ENCODE data around the gene JMJD4.

- TF ChIP-seq CTCF (conservative IDR thresholded peaks at IDR 0.05; ENCODE audit: low read depth, low read length) (no peak), CEBPB (IDR thresholded peaks at IDR 0.05; ENCODE audit: low read depth, low read length) (no peak), RAD21 (IDR thresholded peaks at IDR 0.05; ENCODE audit: low read length) (no peak), SMC3 (IDR thresholded peaks at IDR 0.05; ENCODE audit: low read depth, low read length) (no peak), POLR2A (IDR thresholded peaks at IDR 0.05; ENCODE audit: low read depth, low read length) (no peak), ELK1 (IDR thresholded peaks at IDR 0.05; ENCODE audit: borderline replicate concordance, low read depth, low read length) (no peak), USF2 (IDR thresholded peaks at IDR 0.05; ENCODE audit: low read depth, low read length) (no peak), RFX5 (IDR thresholded peaks at IDR 0.05; ENCODE audit: low read depth, low read length) (no peak), MAFK (IDR thresholded peaks at IDR 0.05; ENCODE audit: low read depth, low read length) (no peak), RCOR1 (IDR thresholded peaks at IDR 0.05; ENCODE audit: insufficient replicate concordance, low read length) (no peak), BHLHE40 (IDR thresholded peaks at IDR 0.05; ENCODE audit: low read depth, low read length) (no peak), NFE2L2 (IDR thresholded peaks at IDR 0.05; ENCODE audit: low read depth, low read length) (no peak), MXI1 (IDR thresholded peaks at IDR 0.05; ENCODE audit: borderline replicate concordance, low read depth, low read length) (no peak), MAZ (IDR thresholded peaks at IDR 0.05; ENCODE audit: borderline replicate concordance, low read depth, low read length) (no peak)
Observed at GRCh38 chr1:227780101-227781044, 45.3 kb upstream of the JMJD4 start.
